ENCODE data around the gene HPSE2. TPM values are rescaled to one million over a fixed set of nuclear protein-coding genes. Genes with fewer than 3 reads are reported as not detected.

HPSE2 gene
- total and polyA plus RNA-seq, 2 donors (not counting 1 experiment from before 2014, with no cell fraction given): not detected

GRCh38 chr10:99207340-99207739 lies 28.3 kb downstream of the HPSE2 start:
- no peaks in the 10 kb centered on the region for H3K79me2 ChIP-seq (ENCODE audit: control insufficient read depth, insufficient read depth, low read length)
- no peak overlapping the region for H3K4me2 ChIP-seq (replicated peaks; ENCODE audit: low read depth, low read length, poor library complexity, severe bottlenecking)
- H3K36me3 ChIP-seq (replicated peaks in 1 of 2; ENCODE audit: control extremely low read depth in 1 of 2, control insufficient read depth in 1 of 2, extremely low read depth in 1 of 2, insufficient read depth in 2 of 2, low read length in 1 of 2): no peaks in the 10 kb centered on the region
- CTCF ChIA-PET: no interaction called here
- no peak overlapping the region for H3K27ac ChIP-seq (ENCODE audit: low read length in 2 of 2)
- no peak overlapping the region for H3K9ac ChIP-seq (ENCODE audit: low read length)
- H3K4me1 Mint-ChIP-seq: no peaks in the 10 kb centered on the region
- no peak overlapping the region for H2AFZ ChIP-seq (ENCODE audit: insufficient read depth, low read depth, low read length, poor library complexity, severe bottlenecking)
- no peak for DNase-seq
- H3K4me3 Mint-ChIP-seq: no peak overlapping the region
- no peak overlapping the region for H3K4me3 ChIP-seq (ENCODE audit: control extremely low read depth in 1 of 5, extremely low read depth in 1 of 5, insufficient read depth in 1 of 5, low read depth in 2 of 5, low read length in 4 of 5)
- H3K9me3 ChIP-seq (ENCODE audit: control extremely low read depth in 1 of 3, control insufficient read depth in 2 of 3, insufficient read depth in 1 of 3, low read length in 2 of 3): peaks cover 1 to 18% (median 3%) of the 10 kb centered on the region in 3 donors
- POLR2A ChIA-PET: no interaction called here
- intact Hi-C loops (cut with micrococcal nuclease): no loop called here
- H3K27ac Mint-ChIP-seq: no peak overlapping the region
- TF ChIP-seq CTCF (IDR thresholded peaks at IDR 0.05) (no peak), EZH2 (IDR thresholded peaks at IDR 0.05; ENCODE audit: borderline replicate concordance, insufficient read depth, low read depth, low read length, poor library complexity, severe bottlenecking) (no peak)
- no peaks in the 10 kb centered on the region for H4K20me1 ChIP-seq (ENCODE audit: control insufficient read depth, insufficient read depth, low read length, poor library complexity, severe bottlenecking)
- peaks cover 0 to 4% (median 1%) of the 10 kb centered on the region in 4 experiments for H3K27me3 ChIP-seq (replicated peaks in 1 of 4; ENCODE audit: control extremely low read depth in 1 of 4, control insufficient read depth in 3 of 4, insufficient read depth in 4 of 4, low read length in 3 of 4)
- no CpG with 5 or more reads among the region's 3 CpGs for WGBS (ENCODE audit: insufficient coverage)
- H3K9me3 Mint-ChIP-seq (ENCODE audit: insufficient read depth): peaks cover 8% of the 10 kb centered on the region
- no peak for ATAC-seq (ENCODE audit: low read depth)
- H3K27me3 Mint-ChIP-seq: peaks cover 28% of the 10 kb centered on the region
- no peaks in the 10 kb centered on the region for H3K4me1 ChIP-seq (ENCODE audit: control insufficient read depth in 2 of 2, insufficient read depth in 2 of 2, low read length in 2 of 2)

- Histone ChIP-seq H3K27me3 (replicated peaks in 1 of 4; ENCODE audit: control extremely low read depth in 1 of 4, control insufficient read depth in 3 of 4, insufficient read depth in 4 of 4, low read length in 3 of 4) (peaks cover 0 to 4% (median 3%) of the 10 kb centered on the region in 4 experiments), H3K9ac (ENCODE audit: low read length) (no peak overlapping the region), H3K36me3 (replicated peaks in 1 of 2; ENCODE audit: control extremely low read depth in 1 of 2, control insufficient read depth in 1 of 2, extremely low read depth in 1 of 2, insufficient read depth in 2 of 2, low read length in 1 of 2) (no peaks in the 10 kb centered on the region), H3K79me2 (ENCODE audit: control insufficient read depth, insufficient read depth, low read length) (no peaks in the 10 kb centered on the region), H2AFZ (ENCODE audit: insufficient read depth, low read depth, low read length, poor library complexity, severe bottlenecking) (no peak overlapping the region), H3K4me2 (replicated peaks; ENCODE audit: low read depth, low read length, poor library complexity, severe bottlenecking) (no peak overlapping the region), H3K4me3 (ENCODE audit: control extremely low read depth in 1 of 5, extremely low read depth in 1 of 5, insufficient read depth in 1 of 5, low read depth in 2 of 5, low read length in 4 of 5) (no peak overlapping the region), H3K4me1 (ENCODE audit: control insufficient read depth in 2 of 2, insufficient read depth in 2 of 2, low read length in 2 of 2) (no peaks in the 10 kb centered on the region), H3K9me3 (ENCODE audit: control extremely low read depth in 1 of 3, control insufficient read depth in 2 of 3, insufficient read depth in 1 of 3, low read length in 2 of 3) (peaks cover 1 to 18% (median 3%) of the 10 kb centered on the region in 3 donors), H3K27ac (ENCODE audit: low read length in 2 of 2) (no peak overlapping the region), H4K20me1 (ENCODE audit: control insufficient read depth, insufficient read depth, low read length, poor library complexity, severe bottlenecking) (no peaks in the 10 kb centered on the region)
- intact Hi-C loops (cut with micrococcal nuclease): no loop called here
- WGBS (ENCODE audit: insufficient coverage): 90% methylated on average over 3 of the region's 3 CpGs
- CTCF ChIA-PET: no interaction called here
- Mint-ChIP-seq H3K9me3 (ENCODE audit: insufficient read depth) (peaks cover 8% of the 10 kb centered on the region), H3K27me3 (peaks cover 11% of the 10 kb centered on the region), H3K27ac (no peak overlapping the region), H3K4me1 (no peaks in the 10 kb centered on the region), H3K4me3 (no peak overlapping the region)
- POLR2A ChIA-PET: no interaction called here
- ATAC-seq (ENCODE audit: low read depth): no peak
- DNase-seq: no peak
- TF ChIP-seq EZH2 (IDR thresholded peaks at IDR 0.05; ENCODE audit: borderline replicate concordance, insufficient read depth, low read depth, low read length, poor library complexity, severe bottlenecking) (no peak), CTCF (IDR thresholded peaks at IDR 0.05) (no peak)
These were observed 32.3 kb downstream of the HPSE2 start for GRCh38 chr10:99203310-99203709.
